ENCODE measurements around the gene ELP1.

DNA sequence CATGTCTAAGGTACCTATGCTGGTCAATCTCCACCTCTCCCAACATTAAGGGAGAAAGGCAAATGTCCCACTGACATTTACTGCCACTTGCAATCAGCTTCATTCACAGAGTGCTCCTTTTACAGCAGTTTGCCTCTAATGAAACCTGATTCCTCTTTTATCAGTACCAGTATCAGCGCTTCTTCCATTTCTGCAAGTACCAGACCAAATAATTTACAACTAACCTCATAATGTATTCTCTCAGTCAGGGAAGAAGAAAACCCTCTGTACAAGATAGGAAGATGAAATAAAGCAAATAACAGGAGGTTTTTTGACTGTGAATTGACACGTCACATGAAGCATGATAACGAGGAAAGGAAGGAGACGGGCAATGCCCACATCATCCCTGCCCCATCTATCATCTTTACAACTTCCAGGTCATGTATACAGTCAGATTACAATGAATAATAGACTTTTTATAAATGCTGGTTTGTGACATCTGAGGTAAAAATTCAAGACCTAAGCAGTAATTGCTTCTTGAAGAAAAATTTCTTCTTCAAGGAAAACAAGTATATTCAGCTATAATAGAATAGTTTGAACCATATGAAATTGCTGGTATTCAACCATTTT lies 22.2 kb upstream of the ELP1 start:
- TF ChIP-seq CTCF (IDR thresholded peaks at IDR 0.05) (no peak), EP300 (IDR thresholded peaks at IDR 0.05) (no peak)
